Adrenal gland (tissue), 12 donors: ENCODE measurements around the gene WFDC10B. TPM values are rescaled to one million over a fixed set of nuclear protein-coding genes. Genes with fewer than 3 reads are reported as not detected.
"Not testable (repeated sequence)": the region's sequence is repeated elsewhere in the genome, so short reads cannot be mapped to it uniquely, and the experiment has no call there.

ENCODE experiments used
- DNase-seq, 7 donors: peaks; one replicate each; pipeline ENCODE4 v3.0.0-alpha.2; 2019 to 2020
- H3K27ac ChIP-seq, 5 donors: fragments of 200-600 bp; sonication (generic) in 4 of 5; 1 replicate in 3 of 5; 2 replicates in 2 of 5; pipeline versions ENCODE4 v1.5.1 to v1.8.0; 2016 to 2020; ENCODE audit warnings: mild to moderate bottlenecking in 1 of 5
- H3K27me3 ChIP-seq: fragments of 200-600 bp; 2 replicates; pipeline ENCODE4 v1.8.0; 2021
- H3K36me3 ChIP-seq, 2 donors: fragments of 200-600 bp; replicated peaks in 1 of 2; 1 replicate in 1 of 2; 2 replicates in 1 of 2; pipeline versions ENCODE4 v1.5.1 to v1.8.0; 2018 to 2022
- H3K4me1 ChIP-seq, 2 donors: fragments of 200-600 bp; replicated peaks in 1 of 2; 1 replicate in 1 of 2; 2 replicates in 1 of 2; pipeline versions ENCODE4 v1.5.1 to v1.8.0; 2018 to 2021
- H3K4me3 ChIP-seq, 4 donors: fragments of 200-600 bp; sonication (generic) in 3 of 4; one replicate each; pipeline ENCODE4 v1.5.1; 2016 to 2018
- H3K9me3 ChIP-seq, 3 donors: fragments of 200-600 bp; sonication (generic) in 1 of 3; replicated peaks in 1 of 3; 1 replicate in 2 of 3; 2 replicates in 1 of 3; pipeline versions ENCODE4 v1.5.1 to v1.8.0; 2016 to 2021
- CTCF ChIP-seq, 6 experiments: fragments of 450-650 bp in 4 of 6; fragments of 200-600 bp in 2 of 6; sonication (generic) in 1 of 6; IDR thresholded peaks; 1 replicate in 5 of 6; 2 replicates in 1 of 6; pipeline versions ENCODE4 v1.5.1 to v1.8.0; 2016 to 2021; ENCODE audit warnings: antibody characterized with exemption in 6 of 6, mild to moderate bottlenecking in 2 of 6, moderate library complexity in 1 of 6
- POLR2A ChIP-seq, 2 donors: fragments of 450-650 bp; IDR thresholded peaks; one replicate each; pipeline ENCODE4 v1.6.1; 2017; ENCODE audit warnings: antibody characterized with exemption in 2 of 2, mild to moderate bottlenecking in 2 of 2, moderate library complexity in 1 of 2
- whole genome bisulfite sequencing, 4 donors: extraction: QIAGEN DNeasy Blood & Tissue Kit in 2 of 4; methylation state at CpG; one replicate each; pipeline versions ENCODE4 v1.1.5 to v1.1.7; 2013 to 2017; 5-methylcytosine and 5-hydroxymethylcytosine counted together
- intact Hi-C, 2 donors: fragments of 100-400 bp; cut with DNase I; formaldehyde crosslinking; loops; one replicate each; pipeline versions ENCODE4 v1.14.1 to v1.15.0; 2022 to 2023
- polyA plus RNA-seq, 3 donors: library from polyadenylated mRNA; stranded (reverse); fragments of 200-250 nt in 2 of 3; fragments of 350-450 nt in 1 of 3; fragmentation: Illumina TruSeq in 1 of 3; extraction: RNeasy Lipid Tissue Mini Kit (QIAGEN cat#74804) in 1 of 3; gene quantifications; one replicate each; pipeline ENCODE4 v1.2.3, GENCODE V29; 2013 to 2014
- total RNA-seq, 9 donors: library from RNA; depleted of rRNA in 4 of 9; stranded (reverse); fragments of >200 nt in 4 of 9; fragments of 120-200 nt in 1 of 9; fragmentation: NEBNext Ultra II Directional in 1 of 9; extraction: Animal tissue kit (Norgen Biotek cat#: 25700) in 1 of 9; gene quantifications; one replicate each; pipeline versions ENCODE4 v1.1.0 to v1.2.4, GENCODE V29; 2013 to 2023
- donor health status: healthy with polysubstance abuse.
- donor health status: Bipolar disorder and iron deficiency.
- donor health status: DM: yes; HTN: yes; CAD: no.
- donor health status: DM: no; HTN: no; CAD: no.
- donor health status: DM: no; HTN: no; CAD: no.
- donor health status: DM: yes; HTN: yes; CAD: no.

WFDC10B gene
- total and polyA plus RNA-seq, 12 donors, result not detected

GRCh38 chr20:45672765-45673164 lies 32.1 kb downstream of the WFDC10B start:
- H3K27me3 ChIP-seq, result peaks cover 4% of the 10 kb centered on the region
- H3K27ac ChIP-seq, result no peak overlapping the region
- H3K4me1 ChIP-seq, result no peaks in the 10 kb centered on the region
- no peak for DNase-seq
- TF ChIP-seq CTCF (IDR thresholded peaks at IDR 0.05) (no peak), POLR2A (IDR thresholded peaks at IDR 0.05) (no peak)
- intact Hi-C loops, result no loop called here
- no peaks in the 10 kb centered on the region for H3K9me3 ChIP-seq
- H3K36me3 ChIP-seq, result no peaks in the 10 kb centered on the region
- H3K4me3 ChIP-seq, result no peak overlapping the region

DNA sequence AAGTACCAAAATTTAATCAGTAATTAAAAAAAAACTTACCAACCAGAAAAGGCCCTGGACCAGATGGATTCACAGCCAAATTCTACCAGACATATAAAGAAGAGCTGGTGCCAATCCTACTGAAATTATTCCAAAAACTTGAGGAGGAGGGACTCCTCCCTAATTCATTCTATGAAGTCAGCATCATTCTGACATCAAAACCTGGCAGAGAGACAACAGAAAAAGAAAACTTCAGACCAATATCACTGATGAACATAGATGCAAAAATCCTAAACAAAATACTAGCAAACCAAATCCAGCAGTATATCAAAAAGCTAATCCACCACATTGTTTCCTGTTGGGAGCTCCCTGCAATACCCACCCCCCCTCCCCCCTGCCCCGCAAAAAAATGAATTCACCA lies 34.7 kb downstream of the WFDC10B start, which contains the start of gene WFDC11:
Gene WFDC11, minus strand, starts transcription at position 101 of the 400 bp plus-strand sequence. CDS start 19,639 bp downstream, outside the sequence.
- DNase-seq, result no peak
- no peaks in the 10 kb centered on the region for H3K36me3 ChIP-seq
- TF ChIP-seq POLR2A (IDR thresholded peaks at IDR 0.05) (no peak), CTCF (IDR thresholded peaks at IDR 0.05) (no peak)
- H3K27ac ChIP-seq, result no peak within 1 kb of the TSS
- intact Hi-C loops, result no loop called here
- no peaks in the 10 kb centered on the region for H3K9me3 ChIP-seq
- 63 to 78% (median 70%) methylated on average over 1 of the region's 1 CpG for WGBS, 4 donors
- H3K4me1 ChIP-seq, result no peaks in the 10 kb centered on the region
- H3K4me3 ChIP-seq, result no peak within 1 kb of the TSS
- peaks cover 4% of the 10 kb centered on the region for H3K27me3 ChIP-seq

- WGBS, 4 donors, result 68 to 86% (median 72%) methylated on average over 3 of the region's 3 CpGs
- H3K36me3 ChIP-seq, H3K4me1 ChIP-seq, DNase-seq, H3K4me3 ChIP-seq, intact Hi-C loops, H3K27ac ChIP-seq, H3K9me3 ChIP-seq, H3K27me3 ChIP-seq: not testable (repeated sequence)
These were observed 47.8 kb downstream of the WFDC10B start for GRCh38 chr20:45657038-45657437.

- H3K27me3 ChIP-seq, H3K4me3 ChIP-seq, intact Hi-C loops, H3K4me1 ChIP-seq, DNase-seq, H3K27ac ChIP-seq, H3K36me3 ChIP-seq, H3K9me3 ChIP-seq: not testable (repeated sequence)
- 77 to 91% (median 86%) methylated on average over 5 to 7 of the region's 7 CpGs for WGBS, 4 donors
These were observed 53.1 kb downstream of the WFDC10B start for GRCh38 chr20:45651726-45652125.

DNA sequence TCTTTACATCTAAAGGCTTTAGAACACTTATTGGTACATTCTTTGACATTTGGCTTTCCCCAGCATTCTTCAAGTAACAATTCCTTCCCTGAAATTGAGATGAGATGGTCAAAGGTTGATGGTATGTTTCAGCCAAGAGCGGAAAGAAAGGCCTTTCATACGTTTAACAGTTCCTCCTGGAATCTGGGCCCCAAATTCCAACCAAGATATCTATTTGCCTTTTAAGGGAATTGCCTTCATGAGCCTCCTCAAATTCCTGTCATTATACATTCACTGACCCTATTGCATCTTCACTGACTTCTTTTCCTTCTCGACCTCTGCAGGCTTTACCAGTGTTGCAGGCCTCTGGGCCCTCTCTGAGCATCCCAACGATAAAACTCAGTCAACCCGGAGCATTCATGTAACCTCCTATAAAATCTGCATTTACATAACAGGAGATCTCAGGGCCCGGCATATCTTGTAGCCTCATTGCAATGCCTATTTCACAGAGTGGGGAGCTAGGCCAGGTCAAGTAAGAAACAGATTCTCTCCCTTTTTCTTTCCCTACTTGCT lies 55.4 kb downstream of the WFDC10B start:
- Histone ChIP-seq H3K36me3 (no peaks in the 10 kb centered on the region), H3K9me3 (no peaks in the 10 kb centered on the region), H3K4me3 (no peak overlapping the region), H3K4me1 (no peaks in the 10 kb centered on the region), H3K27ac (no peak overlapping the region), H3K27me3 (no peaks in the 10 kb centered on the region)
- DNase-seq, result no peak
- no peak for TF ChIP-seq POLR2A (IDR thresholded peaks at IDR 0.05)
- no peak for TF ChIP-seq CTCF (IDR thresholded peaks at IDR 0.05)
- intact Hi-C loops, result no loop called here
- WGBS, 4 donors, result 72 to 85% (median 82%) methylated on average over 6 of the region's 6 CpGs
